ENCODE data around the gene SDK2. TPM values are rescaled to one million over a fixed set of nuclear protein-coding genes. Genes with fewer than 3 reads are reported as not detected.

Gene SDK2
- total RNA-seq, 6 experiments from 2014 or later, result 0.11 to 0.46 (median 0.25) TPM

GRCh38 chr17:73305845-73306836 is 338.1 kb downstream of the SDK2 start:
- Histone ChIP-seq H3K4me3 (no peak overlapping the region), H3K9me3 (no peaks in the 10 kb centered on the region), H3K27me3 (no peaks in the 10 kb centered on the region), H3K4me1 (peaks cover 0 to 60% (median 17%) of the 10 kb centered on the region in 4 donors), H3K27ac (peak overlapping the region; percentile 92 to 96 (median 92)), H3K36me3 (no peaks in the 10 kb centered on the region)
- DNase-seq (no peak), ATAC-seq (no peak)
- WGBS (ENCODE audit: insufficient coverage, low coverage, low lambda C conversion rate, missing lambda C conversion rate), result 43% methylated on average over 10 of the region's 11 CpGs
- intact Hi-C loops (cut with DNase I), result no loop called here
- no peak for TF ChIP-seq POLR2A (IDR thresholded peaks at IDR 0.05)
- TF ChIP-seq, protein P1, sequence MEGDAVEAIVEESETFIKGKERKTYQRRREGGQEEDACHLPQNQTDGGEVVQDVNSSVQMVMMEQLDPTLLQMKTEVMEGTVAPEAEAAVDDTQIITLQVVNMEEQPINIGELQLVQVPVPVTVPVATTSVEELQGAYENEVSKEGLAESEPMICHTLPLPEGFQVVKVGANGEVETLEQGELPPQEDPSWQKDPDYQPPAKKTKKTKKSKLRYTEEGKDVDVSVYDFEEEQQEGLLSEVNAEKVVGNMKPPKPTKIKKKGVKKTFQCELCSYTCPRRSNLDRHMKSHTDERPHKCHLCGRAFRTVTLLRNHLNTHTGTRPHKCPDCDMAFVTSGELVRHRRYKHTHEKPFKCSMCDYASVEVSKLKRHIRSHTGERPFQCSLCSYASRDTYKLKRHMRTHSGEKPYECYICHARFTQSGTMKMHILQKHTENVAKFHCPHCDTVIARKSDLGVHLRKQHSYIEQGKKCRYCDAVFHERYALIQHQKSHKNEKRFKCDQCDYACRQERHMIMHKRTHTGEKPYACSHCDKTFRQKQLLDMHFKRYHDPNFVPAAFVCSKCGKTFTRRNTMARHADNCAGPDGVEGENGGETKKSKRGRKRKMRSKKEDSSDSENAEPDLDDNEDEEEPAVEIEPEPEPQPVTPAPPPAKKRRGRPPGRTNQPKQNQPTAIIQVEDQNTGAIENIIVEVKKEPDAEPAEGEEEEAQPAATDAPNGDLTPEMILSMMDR (IDR thresholded peaks at IDR 0.05), result no peak

DNA sequence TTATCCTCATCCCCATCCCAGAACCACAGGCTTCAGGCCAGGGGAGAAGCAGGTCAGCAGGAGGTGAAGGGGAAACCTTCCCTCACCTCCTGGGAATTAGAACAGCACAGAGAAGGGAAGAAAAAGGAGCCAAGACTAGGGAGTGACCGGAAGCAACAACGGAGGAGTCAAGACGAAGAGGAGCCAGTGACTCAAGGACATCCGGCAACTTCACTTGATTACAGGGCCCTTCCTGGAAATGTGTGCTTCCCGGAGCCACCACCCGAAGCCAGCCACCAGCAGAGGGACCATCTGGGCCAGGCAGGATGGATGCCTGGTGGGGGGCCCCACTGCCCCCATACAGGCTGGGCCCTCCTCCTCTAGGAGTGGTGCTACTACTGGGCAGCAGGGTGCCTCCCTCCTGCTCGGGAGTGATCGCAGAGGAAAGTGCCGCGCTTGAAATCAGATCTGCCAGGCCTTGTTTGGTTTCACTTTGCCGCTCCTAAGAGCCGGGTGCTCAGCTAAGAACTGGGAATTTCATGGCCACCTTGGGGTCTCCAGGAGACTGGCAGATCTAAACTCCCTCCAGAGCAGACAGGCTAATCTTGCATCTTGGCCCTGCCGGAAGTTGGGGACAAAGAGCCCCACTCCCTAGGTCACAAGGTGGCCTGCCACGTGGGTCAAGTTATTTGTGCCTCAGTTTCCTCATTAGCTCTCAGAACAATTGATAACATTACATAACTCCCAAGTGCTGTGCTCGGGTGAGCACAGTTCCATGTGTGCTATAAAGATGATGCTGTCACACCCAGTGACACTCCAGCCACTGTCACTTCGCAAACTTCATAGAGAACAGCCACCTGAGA is 339.1 kb downstream of the SDK2 start:
- WGBS (ENCODE audit: insufficient coverage, low coverage, low lambda C conversion rate, missing lambda C conversion rate), result 22% methylated on average over 10 of the region's 16 CpGs
- Histone ChIP-seq H3K27ac (peak overlapping the region; percentile 92 to 96 (median 92)), H3K27me3 (no peaks in the 10 kb centered on the region), H3K4me1 (peaks cover 0 to 69% (median 22%) of the 10 kb centered on the region in 4 donors), H3K36me3 (no peaks in the 10 kb centered on the region), H3K4me3 (peak overlapping the region; percentile 9 to 39 (median 34)), H3K9me3 (no peaks in the 10 kb centered on the region)
- DNase-seq (peak in 2 of 3 donors; percentile 61), ATAC-seq (peak; percentile 12 to 55 (median 38))
- TF ChIP-seq POLR2A (IDR thresholded peaks at IDR 0.05), result peak; percentile 28
- TF ChIP-seq, protein P1 (IDR thresholded peaks at IDR 0.05), result peak in 3 of 4 donors; percentile 8 to 27 (median 17)
- intact Hi-C loops (cut with DNase I), result no loop called here

DNA sequence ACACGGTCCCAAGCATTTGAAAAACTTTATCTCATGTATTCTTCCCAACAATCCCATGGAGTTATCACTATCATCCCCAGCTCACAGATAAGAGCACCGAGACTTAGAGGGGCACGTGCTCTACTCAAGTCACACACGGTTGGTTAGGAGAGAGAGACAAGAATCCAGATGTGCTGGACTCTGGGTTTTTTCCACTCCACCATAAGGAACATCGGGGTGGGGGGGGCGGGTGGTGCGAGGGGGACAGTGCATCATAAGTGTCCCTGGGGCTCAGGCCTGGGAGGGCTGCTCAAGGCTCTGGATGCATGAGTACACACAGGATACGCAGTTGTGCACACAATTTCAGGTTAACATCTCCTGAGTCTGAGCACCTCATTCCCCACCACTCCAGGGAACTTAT is 339.8 kb downstream of the SDK2 start:
- H3K27me3 ChIP-seq, result no peaks in the 10 kb centered on the region
- DNase-seq (no peak), ATAC-seq (no peak)
- WGBS (ENCODE audit: insufficient coverage, low coverage, low lambda C conversion rate, missing lambda C conversion rate), result 50% methylated on average over 5 of the region's 8 CpGs
- H3K4me1 ChIP-seq, result peaks cover 0 to 77% (median 25%) of the 10 kb centered on the region in 4 donors
- intact Hi-C loops (cut with DNase I), result no loop called here
- H3K4me3 ChIP-seq, result no peak overlapping the region
- H3K9me3 ChIP-seq, result no peaks in the 10 kb centered on the region
- peak overlapping the region; percentile 92 to 96 (median 92) for H3K27ac ChIP-seq
- TF ChIP-seq, protein P1 (IDR thresholded peaks at IDR 0.05), result no peak
- TF ChIP-seq POLR2A (IDR thresholded peaks at IDR 0.05), result no peak
- H3K36me3 ChIP-seq, result no peaks in the 10 kb centered on the region

DNA sequence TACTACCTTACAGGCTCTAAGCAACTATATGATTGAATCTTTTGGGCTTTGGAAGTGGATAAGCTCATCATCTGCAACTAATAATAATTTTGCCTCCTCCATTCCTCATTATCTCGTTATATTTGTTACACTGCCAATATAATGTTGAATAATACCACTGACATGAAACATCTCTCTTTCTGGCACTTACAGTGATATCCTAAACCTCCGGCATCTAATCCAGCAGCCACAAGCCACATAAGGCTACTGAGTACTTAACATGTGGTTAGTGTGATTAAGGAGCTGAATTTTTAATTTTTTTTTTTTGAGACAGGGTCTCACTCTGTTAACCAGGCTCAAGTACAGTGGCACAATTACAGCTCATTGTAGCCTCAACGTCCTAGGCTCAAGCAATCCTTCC is 342.1 kb downstream of the SDK2 start:
- Histone ChIP-seq H3K9me3 (no peaks in the 10 kb centered on the region), H3K36me3 (no peaks in the 10 kb centered on the region), H3K4me3 (no peak overlapping the region), H3K27ac (no peak overlapping the region), H3K4me1 (peaks cover 0 to 79% (median 30%) of the 10 kb centered on the region in 4 donors), H3K27me3 (no peaks in the 10 kb centered on the region)
- no peak for DNase-seq
- TF ChIP-seq, protein P1 (IDR thresholded peaks at IDR 0.05), result no peak
- TF ChIP-seq POLR2A (IDR thresholded peaks at IDR 0.05), result no peak
- WGBS (ENCODE audit: insufficient coverage, low coverage, low lambda C conversion rate, missing lambda C conversion rate), result 45% methylated on average over 3 of the region's 3 CpGs
- intact Hi-C loops (cut with DNase I), result no loop called here
- no peak for ATAC-seq

Measured in right lobe of liver (tissue), 6 donors.